WTC11 (cell line): ENCODE data around the gene DNLZ. TPM values are rescaled to one million over a fixed set of nuclear protein-coding genes. Genes with fewer than 3 reads are reported as not detected.
A peak's percentile ranks its signal among the peaks of the same experiment; 100 is the strongest.

Source experiments
- ATF1 ChIP-seq: sonication (generic); formaldehyde crosslinking; IDR thresholded peaks from 2 replicates; pipeline ENCODE4 v1.8.1; 2023; ENCODE audit warnings: mild to moderate bottlenecking, moderate library complexity, missing genetic modification reagents
- ATF3 ChIP-seq: sonication (generic); formaldehyde crosslinking; conservative IDR thresholded peaks from 2 replicates; pipeline ENCODE4 v1.8.1; 2022; ENCODE audit warnings: mild to moderate bottlenecking, missing genetic modification reagents
- CBFB ChIP-seq: sonication (generic); formaldehyde crosslinking; IDR thresholded peaks from 2 replicates; pipeline ENCODE4 v1.8.1; 2022; ENCODE audit warnings: mild to moderate bottlenecking, low read depth, missing genetic modification reagents
- ELF4 ChIP-seq: sonication (generic); formaldehyde crosslinking; IDR thresholded peaks from 2 replicates; pipeline ENCODE4 v1.8.1; 2022; ENCODE audit warnings: low read depth, mild to moderate bottlenecking, moderate library complexity, missing genetic modification reagents
- EMX1 ChIP-seq: fragments of 250-450 bp; sonication (Bioruptor Pico); IDR thresholded peaks from 2 replicates; pipeline ENCODE4 v1.8.0; 2021; ENCODE audit warnings: mild to moderate bottlenecking
- ERG ChIP-seq: fragments of 250-450 bp; sonication (Bioruptor Pico); IDR thresholded peaks from 2 replicates; pipeline ENCODE4 v1.8.0; 2021; ENCODE audit warnings: mild to moderate bottlenecking
- FOXP1 ChIP-seq: sonication (generic); formaldehyde crosslinking; IDR thresholded peaks from 2 replicates; pipeline ENCODE4 v1.8.0; 2022; ENCODE audit warnings: missing genetic modification reagents, mild to moderate bottlenecking, moderate library complexity, borderline replicate concordance
- GTF2I ChIP-seq: fragments of 250-450 bp; sonication (Bioruptor Pico); conservative IDR thresholded peaks from 2 replicates; pipeline ENCODE4 v1.4.0; 2021; ENCODE audit warnings: mild to moderate bottlenecking
- IRF1 ChIP-seq: sonication (generic); formaldehyde crosslinking; IDR thresholded peaks from 2 replicates; pipeline ENCODE4 v1.8.0; 2023; ENCODE audit warnings: missing genetic modification reagents
- MYBL2 ChIP-seq: sonication (generic); formaldehyde crosslinking; IDR thresholded peaks from 2 replicates; pipeline ENCODE4 v1.8.1; 2023; ENCODE audit warnings: mild to moderate bottlenecking, moderate library complexity, missing genetic modification reagents
- NFE2L1 ChIP-seq: sonication (generic); formaldehyde crosslinking; IDR thresholded peaks from 2 replicates; pipeline ENCODE4 v1.8.1; 2023; ENCODE audit warnings: missing genetic modification reagents
- NR1H2 ChIP-seq: sonication (generic); formaldehyde crosslinking; IDR thresholded peaks from 2 replicates; pipeline ENCODE4 v1.9.0; 2021; ENCODE audit warnings: mild to moderate bottlenecking, moderate library complexity, missing genetic modification reagents
- RORB ChIP-seq: fragments of 250-450 bp; sonication (Bioruptor Pico); IDR thresholded peaks from 2 replicates; pipeline ENCODE4 v1.9.0; 2021; ENCODE audit warnings: mild to moderate bottlenecking
- SMAD4 ChIP-seq: sonication (generic); formaldehyde crosslinking; IDR thresholded peaks from 2 replicates; pipeline ENCODE4 v1.8.0; 2022; ENCODE audit warnings: mild to moderate bottlenecking, missing genetic modification reagents
- TCF7 ChIP-seq: sonication (generic); formaldehyde crosslinking; IDR thresholded peaks from 2 replicates; pipeline ENCODE4 v1.8.0; 2022; ENCODE audit warnings: mild to moderate bottlenecking, low read depth, missing genetic modification reagents, moderate library complexity
- ZNF396 ChIP-seq: fragments of 250-450 bp; sonication (Bioruptor Pico); IDR thresholded peaks from 2 replicates; pipeline ENCODE4 v1.8.0; 2021; ENCODE audit warnings: mild to moderate bottlenecking, moderate library complexity, borderline replicate concordance
- ZNF423 ChIP-seq: fragments of 250-450 bp; sonication (Bioruptor Pico); IDR thresholded peaks from 2 replicates; pipeline ENCODE4 v2.1.2; 2022; ENCODE audit warnings: mild to moderate bottlenecking, moderate library complexity
- total RNA-seq: library from RNA; stranded (reverse); gene quantifications from 3 replicates; pipeline ENCODE4 v1.2.3, GENCODE V29; 2021
- TF ChIP-seq, protein P1 (sequence below): sonication (generic); formaldehyde crosslinking; conservative IDR thresholded peaks from 2 replicates; pipeline ENCODE4 v1.8.1; 2023; ENCODE audit warnings: mild to moderate bottlenecking, low read depth, missing genetic modification reagents, moderate library complexity
- TF ChIP-seq, protein P2 (sequence below): sonication (generic); formaldehyde crosslinking; IDR thresholded peaks from 2 replicates; pipeline ENCODE4 v1.8.0; 2022; ENCODE audit warnings: mild to moderate bottlenecking, missing genetic modification reagents
- TF ChIP-seq, protein P3 (sequence below): sonication (generic); formaldehyde crosslinking; IDR thresholded peaks from 2 replicates; pipeline ENCODE4 v1.8.0; 2022; ENCODE audit warnings: mild to moderate bottlenecking, missing genetic modification reagents
- TF ChIP-seq, protein P4 (sequence below): fragments of 250-450 bp; sonication (Bioruptor Pico); conservative IDR thresholded peaks from 2 replicates; pipeline ENCODE4 v1.9.0; 2021; ENCODE audit warnings: mild to moderate bottlenecking
- TF ChIP-seq, protein P5 (sequence below): sonication (generic); formaldehyde crosslinking; IDR thresholded peaks from 2 replicates; pipeline ENCODE4 v1.8.1; 2023; ENCODE audit warnings: mild to moderate bottlenecking, missing genetic modification reagents, moderate library complexity

Gene DNLZ
- total RNA-seq, 1 experiment from 2014 or later: 17.2 TPM

DNA sequence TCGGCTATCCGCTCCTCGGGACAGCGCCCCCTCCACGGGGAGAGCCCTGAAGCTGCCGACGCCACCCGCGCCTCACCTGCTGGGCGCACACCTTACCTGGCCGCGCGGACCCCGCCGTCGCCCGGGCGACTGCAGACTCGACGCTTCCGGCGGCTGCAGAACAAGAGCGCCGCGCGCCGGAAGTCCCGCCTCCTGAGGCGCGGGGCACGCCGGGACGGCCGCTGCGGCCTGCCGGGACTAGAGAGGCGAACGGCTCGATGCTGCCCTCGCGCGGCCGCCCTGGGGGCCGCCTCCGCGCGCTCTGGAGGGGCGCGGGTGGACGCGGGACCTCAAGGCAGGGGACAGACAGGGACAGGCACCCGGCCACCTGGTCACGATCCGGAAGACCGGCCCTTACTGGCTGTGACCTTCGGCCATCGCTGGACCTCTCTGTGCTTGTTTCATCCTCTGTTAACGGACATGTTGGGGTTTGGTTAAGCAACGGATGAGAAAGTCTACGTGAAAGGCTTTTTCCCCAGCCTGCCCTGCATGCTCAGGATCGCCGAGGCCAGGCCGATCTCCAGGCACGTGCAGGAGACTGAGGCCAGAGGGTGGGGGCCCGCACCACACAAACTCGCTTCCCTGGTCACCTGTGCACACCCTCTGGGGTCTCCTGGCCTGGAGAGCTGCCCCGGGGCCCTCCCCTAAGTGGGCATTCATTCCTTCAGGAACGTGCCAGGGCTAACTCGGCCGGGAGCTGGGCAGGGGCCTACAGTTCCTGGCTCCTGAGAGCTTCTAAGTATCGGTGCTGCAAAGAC is 36.7 kb upstream of the DNLZ start, which contains the start of gene SNAPC4 (continued):
- TF ChIP-seq, protein P1, sequence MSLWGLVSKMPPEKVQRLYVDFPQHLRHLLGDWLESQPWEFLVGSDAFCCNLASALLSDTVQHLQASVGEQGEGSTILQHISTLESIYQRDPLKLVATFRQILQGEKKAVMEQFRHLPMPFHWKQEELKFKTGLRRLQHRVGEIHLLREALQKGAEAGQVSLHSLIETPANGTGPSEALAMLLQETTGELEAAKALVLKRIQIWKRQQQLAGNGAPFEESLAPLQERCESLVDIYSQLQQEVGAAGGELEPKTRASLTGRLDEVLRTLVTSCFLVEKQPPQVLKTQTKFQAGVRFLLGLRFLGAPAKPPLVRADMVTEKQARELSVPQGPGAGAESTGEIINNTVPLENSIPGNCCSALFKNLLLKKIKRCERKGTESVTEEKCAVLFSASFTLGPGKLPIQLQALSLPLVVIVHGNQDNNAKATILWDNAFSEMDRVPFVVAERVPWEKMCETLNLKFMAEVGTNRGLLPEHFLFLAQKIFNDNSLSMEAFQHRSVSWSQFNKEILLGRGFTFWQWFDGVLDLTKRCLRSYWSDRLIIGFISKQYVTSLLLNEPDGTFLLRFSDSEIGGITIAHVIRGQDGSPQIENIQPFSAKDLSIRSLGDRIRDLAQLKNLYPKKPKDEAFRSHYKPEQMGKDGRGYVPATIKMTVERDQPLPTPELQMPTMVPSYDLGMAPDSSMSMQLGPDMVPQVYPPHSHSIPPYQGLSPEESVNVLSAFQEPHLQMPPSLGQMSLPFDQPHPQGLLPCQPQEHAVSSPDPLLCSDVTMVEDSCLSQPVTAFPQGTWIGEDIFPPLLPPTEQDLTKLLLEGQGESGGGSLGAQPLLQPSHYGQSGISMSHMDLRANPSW (CRISPR knock-in tag): no peak
- TF ChIP-seq, protein P2, sequence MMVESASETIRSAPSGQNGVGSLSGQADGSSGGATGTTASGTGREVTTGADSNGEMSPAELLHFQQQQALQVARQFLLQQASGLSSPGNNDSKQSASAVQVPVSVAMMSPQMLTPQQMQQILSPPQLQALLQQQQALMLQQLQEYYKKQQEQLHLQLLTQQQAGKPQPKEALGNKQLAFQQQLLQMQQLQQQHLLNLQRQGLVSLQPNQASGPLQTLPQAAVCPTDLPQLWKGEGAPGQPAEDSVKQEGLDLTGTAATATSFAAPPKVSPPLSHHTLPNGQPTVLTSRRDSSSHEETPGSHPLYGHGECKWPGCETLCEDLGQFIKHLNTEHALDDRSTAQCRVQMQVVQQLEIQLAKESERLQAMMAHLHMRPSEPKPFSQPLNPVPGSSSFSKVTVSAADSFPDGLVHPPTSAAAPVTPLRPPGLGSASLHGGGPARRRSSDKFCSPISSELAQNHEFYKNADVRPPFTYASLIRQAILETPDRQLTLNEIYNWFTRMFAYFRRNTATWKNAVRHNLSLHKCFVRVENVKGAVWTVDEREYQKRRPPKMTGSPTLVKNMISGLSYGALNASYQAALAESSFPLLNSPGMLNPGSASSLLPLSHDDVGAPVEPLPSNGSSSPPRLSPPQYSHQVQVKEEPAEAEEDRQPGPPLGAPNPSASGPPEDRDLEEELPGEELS: peak; percentile 40; the same call in 1 of the 2 replicates
- no peak for TF ChIP-seq ZNF396 (CRISPR knock-in tag)
- TF ChIP-seq CBFB (CRISPR knock-in tag): peak; percentile 81; the same call in 1 of the 2 replicates
- 0 out of 2 replicates have a peak, but pooled peaks have one; percentile 36 for TF ChIP-seq NFE2L1 (CRISPR knock-in tag)
- TF ChIP-seq, protein P3, sequence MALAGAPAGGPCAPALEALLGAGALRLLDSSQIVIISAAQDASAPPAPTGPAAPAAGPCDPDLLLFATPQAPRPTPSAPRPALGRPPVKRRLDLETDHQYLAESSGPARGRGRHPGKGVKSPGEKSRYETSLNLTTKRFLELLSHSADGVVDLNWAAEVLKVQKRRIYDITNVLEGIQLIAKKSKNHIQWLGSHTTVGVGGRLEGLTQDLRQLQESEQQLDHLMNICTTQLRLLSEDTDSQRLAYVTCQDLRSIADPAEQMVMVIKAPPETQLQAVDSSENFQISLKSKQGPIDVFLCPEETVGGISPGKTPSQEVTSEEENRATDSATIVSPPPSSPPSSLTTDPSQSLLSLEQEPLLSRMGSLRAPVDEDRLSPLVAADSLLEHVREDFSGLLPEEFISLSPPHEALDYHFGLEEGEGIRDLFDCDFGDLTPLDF: no peak
- TF ChIP-seq TCF7 (CRISPR knock-in tag): no peak
- TF ChIP-seq NR1H2 (CRISPR knock-in tag): no peak
- no peak for TF ChIP-seq FOXP1 (CRISPR knock-in tag)
- TF ChIP-seq, protein P4, sequence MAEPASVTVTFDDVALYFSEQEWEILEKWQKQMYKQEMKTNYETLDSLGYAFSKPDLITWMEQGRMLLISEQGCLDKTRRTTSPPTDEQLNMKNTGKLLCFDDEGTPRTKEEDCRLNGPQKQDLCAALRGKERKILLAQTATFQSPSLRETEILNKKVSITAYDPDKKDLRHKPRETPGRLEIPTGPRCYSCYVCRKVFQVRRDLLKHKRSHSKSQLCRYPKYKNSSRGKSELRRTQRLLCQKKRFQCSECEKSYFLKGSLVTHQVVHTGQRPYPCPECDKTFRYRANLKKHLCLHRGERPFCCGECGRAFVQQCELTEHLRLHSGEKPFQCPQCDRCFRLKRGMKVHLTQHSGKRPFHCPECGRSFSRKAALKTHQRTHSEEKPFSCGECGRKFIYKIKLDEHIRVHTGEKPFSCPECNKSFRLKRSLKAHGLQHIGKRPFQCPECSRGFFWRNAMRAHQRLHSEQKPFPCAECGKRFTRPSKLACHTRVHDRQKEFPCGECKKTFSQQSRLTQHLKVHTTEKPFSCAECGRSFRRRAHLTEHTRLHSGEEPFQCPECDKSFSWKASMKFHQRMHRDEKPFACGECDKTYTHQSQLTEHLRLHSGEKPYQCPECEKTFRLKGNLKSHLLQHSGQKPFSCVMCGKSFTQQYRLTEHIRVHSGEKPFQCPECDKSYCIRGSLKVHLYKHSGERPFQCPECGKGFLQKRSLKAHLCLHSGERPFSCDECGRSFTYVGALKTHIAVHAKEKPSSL (CRISPR knock-in tag): no peak
- no peak for TF ChIP-seq GTF2I
- TF ChIP-seq ATF3 (CRISPR knock-in tag): no peak
- no peak for TF ChIP-seq ELF4 (CRISPR knock-in tag)
- 0 out of 2 replicates have a peak, but pooled peaks have one; percentile 33 for TF ChIP-seq ERG
- peak; percentile 56; the same call in 1 of the 2 replicates for TF ChIP-seq EMX1
- TF ChIP-seq, protein P5, sequence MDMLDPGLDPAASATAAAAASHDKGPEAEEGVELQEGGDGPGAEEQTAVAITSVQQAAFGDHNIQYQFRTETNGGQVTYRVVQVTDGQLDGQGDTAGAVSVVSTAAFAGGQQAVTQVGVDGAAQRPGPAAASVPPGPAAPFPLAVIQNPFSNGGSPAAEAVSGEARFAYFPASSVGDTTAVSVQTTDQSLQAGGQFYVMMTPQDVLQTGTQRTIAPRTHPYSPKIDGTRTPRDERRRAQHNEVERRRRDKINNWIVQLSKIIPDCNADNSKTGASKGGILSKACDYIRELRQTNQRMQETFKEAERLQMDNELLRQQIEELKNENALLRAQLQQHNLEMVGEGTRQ (CRISPR knock-in tag): peak; percentile 36; the same call in 1 of the 2 replicates
- TF ChIP-seq IRF1 (CRISPR knock-in tag): no peak
- no peak for TF ChIP-seq SMAD4 (CRISPR knock-in tag)
- no peak for TF ChIP-seq ZNF423 (CRISPR knock-in tag)
- peak; percentile 63 for TF ChIP-seq MYBL2 (CRISPR knock-in tag)
- no peak for TF ChIP-seq RORB (CRISPR knock-in tag)
- no peak for TF ChIP-seq ATF1 (CRISPR knock-in tag)
